Activated naive CD4-positive, alpha-beta T cell treated with anti-CD3 and anti-CD28 coated beads, Interleukin-2, amount 50 U/mL, for 16 hours (primary cell): ENCODE measurements around the gene KCTD11.

ENCODE experiments used
- DNase-seq: peaks from one replicate; pipeline ENCODE4 v3.0.0-alpha.2; 2020

The KCTD11 gene

GRCh38 chr17:7351665-7352502 lies at the start of gene KCTD11:
TSS of gene KCTD11 (plus strand) at chr17:7352162.
- DNase-seq = peak; percentile 54

- no peak for DNase-seq
These were observed 47.8 kb upstream of the KCTD11 start for GRCh38 chr17:7304179-7304578.

- peak; percentile 100 for DNase-seq
These were observed 44.9 kb upstream of the KCTD11 start, which contains the start of gene EIF5A for GRCh38 chr17:7306911-7307685. TSS of gene EIF5A (plus strand) at chr17:7307628. CDS start at chr17:7309636, 2,008 bp downstream.

GRCh38 chr17:7307686-7308624 lies 44.0 kb upstream of the KCTD11 start:
- peak; percentile 57 for DNase-seq

GRCh38 chr17:7308625-7309433 lies 43.1 kb upstream of the KCTD11 start:
- peak; percentile 86 for DNase-seq

- no peak for DNase-seq
These were observed 42.3 kb upstream of the KCTD11 start for GRCh38 chr17:7309628-7310027.

DNA sequence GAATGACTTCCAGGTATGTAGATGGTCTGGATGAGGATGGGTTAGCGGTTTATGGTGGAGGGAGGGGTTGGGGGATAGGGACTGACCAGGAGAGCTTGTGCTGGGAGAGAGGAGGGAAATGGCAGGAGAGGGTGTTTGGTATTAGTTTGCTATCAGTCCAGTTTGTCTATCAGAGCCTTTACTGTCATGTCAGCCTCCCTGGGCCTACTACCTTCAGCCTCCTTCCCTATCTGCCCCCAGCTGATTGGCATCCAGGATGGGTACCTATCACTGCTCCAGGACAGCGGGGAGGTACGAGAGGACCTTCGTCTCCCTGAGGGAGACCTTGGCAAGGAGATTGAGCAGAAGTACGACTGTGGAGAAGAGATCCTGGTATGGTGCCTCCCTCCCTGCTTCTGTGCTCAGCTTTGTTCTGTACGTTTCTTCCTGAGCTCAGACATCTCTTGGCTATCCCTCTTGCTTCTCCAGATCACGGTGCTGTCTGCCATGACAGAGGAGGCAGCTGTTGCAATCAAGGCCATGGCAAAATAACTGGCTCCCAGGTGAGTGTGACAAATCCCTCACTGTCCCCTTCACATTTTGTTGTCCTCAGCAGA lies 40.8 kb upstream of the KCTD11 start:
- no peak for DNase-seq

DNA sequence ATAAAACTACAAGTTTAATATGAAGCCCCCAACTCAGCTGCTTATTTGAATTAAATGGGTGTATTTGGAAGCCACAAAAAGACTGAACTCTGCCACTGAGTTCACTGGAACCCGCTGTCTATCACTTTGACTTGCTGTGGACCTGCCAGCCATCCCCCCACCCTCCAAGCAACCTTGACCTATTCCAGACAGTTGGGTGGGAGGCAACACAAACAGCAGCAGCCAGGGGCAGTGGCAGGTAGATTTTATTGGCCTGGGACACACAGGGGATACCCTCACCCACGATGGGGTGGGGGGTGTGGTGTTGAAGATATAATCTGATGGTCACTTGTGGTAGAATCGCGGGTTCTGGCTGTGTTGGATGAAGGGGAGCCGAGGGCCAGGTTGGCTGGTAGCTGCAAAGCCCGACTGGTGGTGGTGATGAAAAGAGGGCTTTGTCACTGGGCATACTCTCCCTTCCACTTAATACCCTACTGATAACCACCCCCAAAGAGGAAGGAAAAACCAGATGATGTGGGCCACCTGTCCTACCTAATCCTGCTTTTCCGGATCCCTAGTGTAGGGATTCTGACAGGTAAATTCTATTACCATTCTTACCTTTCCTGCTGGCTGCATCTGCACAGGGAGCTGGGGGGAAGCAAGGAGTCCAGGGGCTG lies 39.4 kb upstream of the KCTD11 start:
- no peak for DNase-seq

DNA sequence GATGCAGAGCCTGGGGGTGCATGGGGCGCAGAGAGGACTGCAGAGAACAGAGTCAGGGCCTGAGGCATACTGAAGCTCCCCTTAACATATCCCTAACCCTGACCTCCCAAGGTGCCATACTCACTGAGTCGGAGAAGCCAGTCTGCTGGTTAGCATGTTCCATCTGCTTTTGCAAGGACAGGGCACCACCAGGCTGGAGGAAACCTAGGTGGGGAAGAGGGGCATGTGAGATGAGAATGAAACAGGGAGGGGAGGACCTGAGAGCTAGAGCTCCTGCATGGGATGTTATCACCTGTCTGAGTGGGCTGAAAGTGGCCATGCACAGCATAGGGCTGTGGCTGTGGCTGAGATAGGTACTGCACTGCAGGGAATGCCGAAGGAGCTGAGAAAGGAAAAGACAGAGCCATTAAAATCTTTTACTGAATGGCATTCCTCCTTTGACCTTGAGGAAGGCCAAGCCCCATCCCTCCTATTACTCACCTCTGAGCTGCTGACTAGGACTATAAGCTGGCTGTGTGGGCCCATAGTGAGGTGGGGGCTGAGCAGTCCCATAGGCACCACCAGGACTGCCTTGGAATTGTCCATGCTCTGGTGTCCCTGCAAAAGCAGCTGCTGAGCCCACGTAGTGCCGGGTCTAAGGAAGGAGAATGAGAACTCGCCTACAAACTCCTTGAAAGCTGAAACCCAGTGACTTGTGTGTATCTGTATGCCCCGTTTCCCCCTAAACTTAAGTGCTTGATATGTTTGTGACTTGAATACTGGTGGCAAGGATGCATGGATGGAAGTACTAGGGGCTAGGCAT lies 38.7 kb upstream of the KCTD11 start:
- peak; percentile 32 for DNase-seq

DNA sequence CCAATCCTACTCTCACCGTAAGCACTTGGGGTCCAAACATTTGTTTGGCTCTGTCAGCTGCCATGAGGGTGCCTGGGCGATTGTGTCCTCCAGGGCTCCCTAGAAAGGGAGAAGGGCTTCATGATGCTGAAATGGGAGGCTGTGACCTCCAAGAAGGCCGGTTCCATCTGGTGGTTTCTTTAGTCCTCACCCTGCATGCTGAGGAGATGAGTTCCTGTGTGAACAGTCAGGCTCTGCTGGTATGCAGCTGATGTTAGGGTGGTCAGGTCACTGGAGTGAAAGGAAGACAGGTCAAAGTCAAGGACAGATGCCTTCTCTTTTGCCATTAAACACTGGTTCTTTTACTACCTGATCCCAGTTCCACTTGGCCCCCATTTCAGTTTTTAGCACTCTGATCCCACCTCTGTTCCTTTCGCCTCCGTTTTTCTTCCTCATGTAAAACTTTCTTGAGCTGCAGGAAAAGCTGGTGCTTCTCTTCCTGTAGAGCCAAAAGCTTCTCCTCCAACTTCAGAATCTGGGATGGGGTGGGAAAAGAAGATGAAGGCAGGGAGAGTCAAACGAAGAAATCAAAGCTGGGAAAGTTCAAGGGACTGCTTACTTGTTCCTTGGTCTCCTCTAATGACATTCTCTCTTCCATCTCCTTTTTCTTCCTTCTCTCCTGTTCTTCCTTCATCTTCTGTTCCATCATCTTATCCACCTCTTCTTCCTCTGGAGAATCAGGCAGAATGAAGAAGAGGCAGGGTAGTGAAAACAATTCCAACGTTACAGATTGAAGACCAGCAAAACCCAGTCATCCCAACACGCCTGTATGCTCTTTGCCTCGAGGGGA lies 37.9 kb upstream of the KCTD11 start:
- peak; percentile 28 for DNase-seq

DNA sequence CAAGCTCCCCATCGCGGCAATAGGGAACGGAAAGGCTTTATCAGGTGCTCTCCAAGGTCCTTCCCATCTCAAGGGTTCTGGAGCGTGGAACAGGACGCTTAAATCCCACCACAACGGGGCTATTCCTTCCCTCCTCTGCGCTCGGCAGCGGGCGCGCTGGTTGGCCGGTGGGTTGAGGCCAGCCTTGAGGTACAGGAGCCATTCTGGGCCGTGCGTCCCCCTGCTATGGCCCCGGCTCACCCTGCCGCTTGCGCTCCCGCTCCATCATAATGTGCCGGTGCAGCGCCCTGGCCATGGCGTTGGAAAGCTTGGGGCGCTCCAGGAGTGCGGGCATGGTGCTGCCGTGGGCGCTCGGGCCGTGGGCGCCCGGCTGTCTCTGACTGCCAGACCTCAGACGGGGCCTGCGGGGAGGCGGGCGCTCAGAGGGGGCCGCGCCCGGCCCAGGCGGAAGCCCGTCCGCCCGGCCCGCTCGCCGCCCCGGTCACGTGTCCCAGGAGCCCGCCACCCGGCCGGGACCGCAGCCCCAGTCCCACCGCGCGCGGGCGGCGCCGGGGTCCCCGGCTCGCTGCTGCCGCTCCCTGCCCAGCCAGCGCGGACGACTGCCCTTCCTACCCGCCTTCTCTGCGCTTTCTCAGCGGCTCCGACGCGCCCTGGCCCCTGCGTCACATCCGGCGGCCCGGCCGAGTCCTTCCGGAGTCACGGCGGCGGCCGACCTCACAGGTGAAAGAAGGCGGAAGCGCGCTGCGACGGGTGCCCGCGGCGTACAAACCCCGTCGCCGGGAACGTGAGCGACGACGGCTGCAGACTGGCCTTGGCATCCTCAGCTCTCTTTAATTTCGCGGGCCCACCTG lies 37.0 kb upstream of the KCTD11 start, which contains the start of gene GPS2:
Gene GPS2 (minus strand): TSS at position 642 of the 851 bp plus-strand sequence. CDS start 308 bp downstream, at position 334.
- DNase-seq = peak; percentile 94

DNA sequence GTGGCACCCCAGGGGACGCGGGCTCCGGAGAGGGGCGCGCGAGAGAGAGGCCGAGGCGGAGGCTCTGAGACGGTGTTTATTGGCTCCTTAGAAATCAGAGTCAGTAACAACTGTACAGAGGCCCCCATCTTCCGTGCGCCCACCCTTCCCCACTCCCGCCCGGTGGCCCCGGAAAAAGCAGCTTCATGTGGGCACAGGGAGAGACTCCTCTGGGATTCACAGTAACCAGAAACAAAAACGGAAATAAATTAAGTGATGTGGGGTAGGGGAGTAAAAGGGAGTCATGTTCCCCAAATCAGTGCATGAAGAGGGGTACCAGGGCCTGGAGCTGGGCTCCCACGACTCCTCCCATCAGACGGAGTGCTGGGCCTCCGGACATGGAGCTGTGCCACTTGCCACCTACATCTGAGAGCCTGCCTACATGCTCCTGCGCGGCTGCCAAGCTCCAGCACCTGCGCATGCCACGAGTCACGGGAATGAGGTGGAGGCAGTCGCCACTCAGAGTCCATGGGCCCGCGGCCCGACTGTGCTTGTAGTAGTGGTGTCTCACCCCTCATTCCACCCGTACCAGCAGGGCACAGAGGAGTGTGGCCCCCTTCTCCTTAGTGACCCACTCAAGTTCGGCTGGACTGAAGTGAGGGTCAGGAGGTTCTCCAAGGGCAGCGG lies 36.3 kb upstream of the KCTD11 start:
- DNase-seq = no peak

- no peak for DNase-seq
These were observed 34.7 kb upstream of the KCTD11 start for GRCh38 chr17:7317161-7317803.

DNA sequence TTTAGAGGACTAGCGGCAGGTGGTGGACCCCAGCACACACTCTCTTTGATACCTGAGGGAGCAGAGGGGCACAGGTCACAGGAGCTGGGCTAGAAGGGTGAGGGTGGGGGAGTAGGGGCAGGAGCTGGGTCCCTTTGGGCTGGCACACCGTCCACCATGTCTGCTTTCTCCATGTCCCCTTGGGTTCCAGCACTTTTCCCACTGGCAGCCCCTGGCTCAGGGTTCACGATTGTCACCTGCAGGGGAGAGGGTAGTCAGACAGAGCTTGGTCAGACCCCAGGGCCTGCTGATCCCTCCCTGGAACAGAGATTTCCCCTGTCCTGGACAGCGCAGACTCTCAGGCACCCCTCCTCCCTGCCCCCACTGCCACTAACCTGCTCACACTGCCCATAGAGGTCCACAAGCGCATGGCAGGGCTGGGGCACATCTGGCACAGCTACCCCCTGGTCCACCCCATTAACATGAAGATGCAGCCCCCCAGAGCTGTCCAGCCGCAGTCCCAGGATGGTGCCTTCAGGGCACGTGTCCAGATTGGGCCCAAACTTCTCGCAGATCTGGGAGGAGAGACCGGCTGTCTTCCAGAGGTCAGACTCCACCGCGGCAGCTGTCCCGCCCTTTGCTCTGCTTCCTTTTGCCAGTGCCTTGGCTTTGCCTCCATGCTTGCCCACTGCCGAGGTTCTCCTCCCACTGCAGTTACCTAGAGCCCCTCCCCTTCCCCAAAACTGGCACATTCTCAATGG lies 33.7 kb upstream of the KCTD11 start:
- no peak for DNase-seq

DNA sequence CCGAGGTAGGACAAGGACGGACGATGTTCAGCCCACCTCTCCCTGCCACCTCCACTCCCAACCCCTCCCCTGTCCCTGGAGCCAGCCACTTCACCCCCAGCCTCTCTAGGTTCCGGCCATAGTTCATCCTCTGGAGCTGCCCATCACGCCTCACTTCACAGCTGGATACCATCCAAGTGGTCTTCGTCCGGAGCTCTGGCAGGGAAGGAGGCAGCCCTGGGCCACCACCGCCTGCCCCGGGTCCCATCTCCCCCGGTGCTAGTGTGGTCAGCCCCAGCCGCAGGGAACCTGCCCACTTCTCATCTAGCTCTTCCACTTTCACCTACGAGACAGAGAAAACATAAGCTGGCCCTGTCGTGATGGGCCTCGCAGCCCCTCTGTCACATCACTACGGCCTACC lies 30.5 kb upstream of the KCTD11 start:
- no peak for DNase-seq
